HL-60 (cell line): ENCODE data around the gene CSGALNACT2.

Experiments
- POLR2AphosphoS5 ChIP-seq: IDR thresholded peaks from 2 replicates; pipeline ENCODE4 v1.6.1; 2012; ENCODE audit warnings: low read depth
- TF ChIP-seq, protein P1 (sequence below): IDR thresholded peaks from one replicate; pipeline ENCODE4 v1.5.1; 2011; ENCODE audit warnings: low read length, control low read depth, inconsistent platforms; ENCODE audit not compliant: insufficient read depth

DNA sequence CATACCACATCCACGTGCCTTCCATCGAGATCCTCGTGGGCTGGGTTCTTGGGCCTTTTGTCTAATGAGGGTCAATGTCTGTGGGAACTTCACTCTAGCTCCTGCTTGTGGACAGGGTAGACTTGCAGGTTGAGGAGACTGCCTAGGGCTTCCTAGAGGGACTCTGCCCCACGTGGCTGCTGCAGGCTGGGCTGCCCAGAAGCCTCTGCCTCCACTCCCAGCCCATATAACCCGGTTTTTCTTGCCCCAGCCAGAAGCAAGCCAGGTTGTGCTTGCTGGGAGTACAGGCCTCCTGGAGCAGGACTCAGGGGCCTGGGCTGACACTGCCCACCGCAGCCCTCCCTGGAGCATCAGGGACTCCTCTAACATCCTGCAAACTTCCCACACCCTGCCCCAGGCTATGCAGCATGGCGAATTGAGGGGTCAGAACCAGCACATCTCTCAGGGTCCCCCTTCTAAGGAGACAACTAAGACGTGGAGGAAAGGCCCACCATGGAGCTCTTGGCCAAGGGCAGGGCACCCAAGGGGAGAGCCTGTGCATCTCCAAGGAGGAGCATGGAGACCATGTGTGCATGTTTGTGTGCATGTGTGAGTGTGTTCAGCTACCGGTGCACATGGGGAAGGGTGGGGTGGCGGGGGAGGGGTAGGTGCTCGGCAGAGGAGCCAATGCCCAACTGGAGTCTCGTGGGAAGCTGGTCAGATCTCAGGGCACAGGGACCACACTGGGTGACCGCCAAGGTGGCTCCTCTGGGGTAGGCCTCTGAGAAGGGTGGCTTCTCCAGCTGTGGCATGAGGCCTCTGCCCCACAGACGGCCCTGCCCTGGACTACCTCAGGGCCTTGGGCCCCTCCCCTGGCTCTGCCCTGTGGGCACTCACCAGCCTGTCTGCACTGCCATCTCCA lies 66.0 kb downstream of the CSGALNACT2 start:
- TF ChIP-seq, protein P1, sequence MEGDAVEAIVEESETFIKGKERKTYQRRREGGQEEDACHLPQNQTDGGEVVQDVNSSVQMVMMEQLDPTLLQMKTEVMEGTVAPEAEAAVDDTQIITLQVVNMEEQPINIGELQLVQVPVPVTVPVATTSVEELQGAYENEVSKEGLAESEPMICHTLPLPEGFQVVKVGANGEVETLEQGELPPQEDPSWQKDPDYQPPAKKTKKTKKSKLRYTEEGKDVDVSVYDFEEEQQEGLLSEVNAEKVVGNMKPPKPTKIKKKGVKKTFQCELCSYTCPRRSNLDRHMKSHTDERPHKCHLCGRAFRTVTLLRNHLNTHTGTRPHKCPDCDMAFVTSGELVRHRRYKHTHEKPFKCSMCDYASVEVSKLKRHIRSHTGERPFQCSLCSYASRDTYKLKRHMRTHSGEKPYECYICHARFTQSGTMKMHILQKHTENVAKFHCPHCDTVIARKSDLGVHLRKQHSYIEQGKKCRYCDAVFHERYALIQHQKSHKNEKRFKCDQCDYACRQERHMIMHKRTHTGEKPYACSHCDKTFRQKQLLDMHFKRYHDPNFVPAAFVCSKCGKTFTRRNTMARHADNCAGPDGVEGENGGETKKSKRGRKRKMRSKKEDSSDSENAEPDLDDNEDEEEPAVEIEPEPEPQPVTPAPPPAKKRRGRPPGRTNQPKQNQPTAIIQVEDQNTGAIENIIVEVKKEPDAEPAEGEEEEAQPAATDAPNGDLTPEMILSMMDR, result no peak
- no peak for TF ChIP-seq POLR2AphosphoS5
